OCI-LY1 (cell line): ENCODE data around the gene AOAH.

ENCODE experiments used
- H2AFZ ChIP-seq: fragments of 200-600 bp; sonication (generic), shearing (Covaris generic); 2 replicates; pipeline ENCODE4 v1.6.0; 2014; ENCODE audit warnings: antibody characterized with exemption, mild to moderate bottlenecking, low read length
- H3F3A ChIP-seq: fragments of 200-600 bp; sonication (generic), shearing (Covaris generic); 2 replicates; pipeline ENCODE4 v1.6.0; 2014; ENCODE audit warnings: mild to moderate bottlenecking, antibody characterized with exemption, low read length, moderate library complexity; ENCODE audit not compliant: insufficient read depth
- H3K27ac ChIP-seq: fragments of 200-600 bp; sonication (generic); 2 replicates; pipeline ENCODE4 v1.5.1; 2014; ENCODE audit warnings: low read length, mixed run types, mild to moderate bottlenecking, low read depth; ENCODE audit not compliant: poor library complexity, severe bottlenecking
- H3K27me3 ChIP-seq: fragments of 200-600 bp; sonication (generic); 2 replicates; pipeline ENCODE4 v1.6.0; 2014; ENCODE audit warnings: antibody characterized with exemption, mild to moderate bottlenecking, low read length, moderate library complexity; ENCODE audit not compliant: insufficient read depth
- H3K36me3 ChIP-seq: fragments of 200-600 bp; sonication (generic); 2 replicates; pipeline ENCODE4 v1.6.1; 2014; ENCODE audit warnings: mild to moderate bottlenecking, antibody characterized with exemption, low read length, moderate library complexity, mixed read lengths; ENCODE audit not compliant: insufficient read depth
- H3K4me1 ChIP-seq: fragments of 200-600 bp; sonication (generic); 2 replicates; pipeline ENCODE4 v1.5.1; 2014; ENCODE audit warnings: mild to moderate bottlenecking, low read length, moderate library complexity; ENCODE audit not compliant: insufficient read depth, severe bottlenecking
- H3K4me2 ChIP-seq: fragments of 200-600 bp; sonication (generic), shearing (Covaris generic); 2 replicates; pipeline ENCODE4 v1.6.1; 2014; ENCODE audit warnings: low read length
- H3K4me3 ChIP-seq: fragments of 200-600 bp; sonication (generic); 2 replicates; pipeline ENCODE4 v1.5.1; 2014; ENCODE audit warnings: low read length, low read depth, mild to moderate bottlenecking, mixed read lengths; ENCODE audit not compliant: poor library complexity, severe bottlenecking
- H3K79me2 ChIP-seq: fragments of 200-600 bp; shearing (Covaris generic); 2 replicates; pipeline ENCODE4 v1.6.1; 2016; ENCODE audit warnings: mixed run types, low read length, mixed read lengths; ENCODE audit not compliant: insufficient read depth
- H3K9ac ChIP-seq: fragments of 200-600 bp; sonication (generic), shearing (Covaris generic); 2 replicates; pipeline ENCODE4 v1.6.1; 2014; ENCODE audit warnings: mild to moderate bottlenecking, low read length, mixed read lengths
- H3K9me2 ChIP-seq: fragments of 200-600 bp; sonication (generic), shearing (Covaris generic); 2 replicates; pipeline ENCODE4 v1.6.1; 2014; ENCODE audit warnings: low read depth, mild to moderate bottlenecking, low read length, mixed read lengths
- H3K9me3 ChIP-seq: fragments of 200-600 bp; shearing (Covaris generic); 2 replicates; pipeline ENCODE4 v1.6.1; 2014; ENCODE audit warnings: low read length, mixed read lengths
- H4K20me1 ChIP-seq: fragments of 200-600 bp; sonication (generic), shearing (Covaris generic); 2 replicates; pipeline ENCODE4 v1.6.0; 2016; ENCODE audit warnings: mild to moderate bottlenecking, low read length; ENCODE audit not compliant: insufficient read depth
- CTCF ChIP-seq: fragments of 200-600 bp; sonication (generic), shearing (Covaris generic); IDR thresholded peaks from 2 replicates; pipeline ENCODE4 v1.5.1; 2017; ENCODE audit warnings: mild to moderate bottlenecking, antibody characterized with exemption, low read length, moderate library complexity, mixed read lengths
- EZH2 ChIP-seq: fragments of 200-600 bp; sonication (generic), shearing (Covaris generic); IDR thresholded peaks from 2 replicates; pipeline ENCODE4 v1.8.0; 2017; ENCODE audit warnings: borderline replicate concordance, mixed run types, mild to moderate bottlenecking, antibody characterized with exemption, low read length, moderate library complexity, mixed read lengths

The AOAH gene

GRCh38 chr7:36653008-36653662, 71.2 kb downstream of the AOAH start:
- H3K79me2 ChIP-seq: no peaks in the 10 kb centered on the region
- TF ChIP-seq EZH2: no peak
- no peak for TF ChIP-seq CTCF
- H3K36me3 ChIP-seq: no peaks in the 10 kb centered on the region
- H3K4me1 ChIP-seq: no peaks in the 10 kb centered on the region
- H3K9me3 ChIP-seq: no peaks in the 10 kb centered on the region
- no peak overlapping the region for H3K9ac ChIP-seq
- no peaks in the 10 kb centered on the region; the same call in 1 of the 2 replicates for H3K27me3 ChIP-seq
- H3K27ac ChIP-seq: no peak overlapping the region
- H2AFZ ChIP-seq: no peak overlapping the region
- no peak overlapping the region for H3K4me2 ChIP-seq
- no peaks in the 10 kb centered on the region for H3F3A ChIP-seq
- no peak overlapping the region for H3K4me3 ChIP-seq
- H4K20me1 ChIP-seq: no peaks in the 10 kb centered on the region
- no peaks in the 10 kb centered on the region for H3K9me2 ChIP-seq

DNA sequence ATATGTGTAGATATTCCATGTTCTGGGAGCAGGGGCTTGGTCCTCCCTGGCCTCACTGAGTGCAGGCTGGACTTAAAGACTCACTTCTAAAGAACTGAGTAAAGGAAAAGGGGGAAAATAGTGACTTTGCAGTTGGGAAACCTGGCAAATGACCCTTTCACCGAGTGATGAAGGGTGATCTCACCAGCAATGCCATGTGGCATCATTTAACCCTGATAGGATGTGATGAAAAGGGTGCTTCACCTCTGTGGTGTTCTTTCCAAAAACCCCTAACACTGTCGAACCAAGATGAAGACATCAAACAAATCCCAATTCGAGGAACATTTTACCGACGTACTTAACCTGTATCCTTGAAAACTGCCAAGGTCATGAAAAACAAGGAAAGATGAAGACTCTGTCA, 71.9 kb downstream of the AOAH start:
- Histone ChIP-seq H3K36me3 (no peaks in the 10 kb centered on the region), H3K4me3 (no peak overlapping the region), H3K27ac (no peak overlapping the region), H2AFZ (no peak overlapping the region), H3K9me2 (no peaks in the 10 kb centered on the region), H4K20me1 (no peaks in the 10 kb centered on the region), H3K4me2 (no peak overlapping the region), H3K79me2 (no peaks in the 10 kb centered on the region), H3K9me3 (no peaks in the 10 kb centered on the region), H3K27me3 (no peaks in the 10 kb centered on the region; the same call in 1 of the 2 replicates), H3K9ac (no peak overlapping the region), H3K4me1 (no peaks in the 10 kb centered on the region), H3F3A (no peaks in the 10 kb centered on the region)
- no peak for TF ChIP-seq EZH2
- no peak for TF ChIP-seq CTCF

- Histone ChIP-seq H2AFZ (no peak overlapping the region), H3K27me3 (no peaks in the 10 kb centered on the region), H3F3A (no peaks in the 10 kb centered on the region), H3K9ac (no peak overlapping the region), H3K4me2 (no peak overlapping the region), H3K9me3 (no peaks in the 10 kb centered on the region), H3K27ac (no peak overlapping the region), H3K4me1 (no peaks in the 10 kb centered on the region), H3K9me2 (no peaks in the 10 kb centered on the region), H3K79me2 (no peaks in the 10 kb centered on the region), H3K36me3 (no peaks in the 10 kb centered on the region), H3K4me3 (no peak overlapping the region), H4K20me1 (no peaks in the 10 kb centered on the region)
- TF ChIP-seq EZH2: no peak
- no peak for TF ChIP-seq CTCF
Measured at GRCh38 chr7:36651404-36651803, 72.9 kb downstream of the AOAH start.
